ENCODE results near the gene TSPYL2. TPM values are rescaled to one million over a fixed set of nuclear protein-coding genes. Genes with fewer than 3 reads are reported as not detected.
A peak's percentile ranks its signal among the peaks of the same experiment; 100 is the strongest.

TSPYL2 gene
- polyA plus RNA-seq, 2 of the 4 experiments (the other 2 are of a cell fraction) = 24.9 to 27.2 TPM

DNA sequence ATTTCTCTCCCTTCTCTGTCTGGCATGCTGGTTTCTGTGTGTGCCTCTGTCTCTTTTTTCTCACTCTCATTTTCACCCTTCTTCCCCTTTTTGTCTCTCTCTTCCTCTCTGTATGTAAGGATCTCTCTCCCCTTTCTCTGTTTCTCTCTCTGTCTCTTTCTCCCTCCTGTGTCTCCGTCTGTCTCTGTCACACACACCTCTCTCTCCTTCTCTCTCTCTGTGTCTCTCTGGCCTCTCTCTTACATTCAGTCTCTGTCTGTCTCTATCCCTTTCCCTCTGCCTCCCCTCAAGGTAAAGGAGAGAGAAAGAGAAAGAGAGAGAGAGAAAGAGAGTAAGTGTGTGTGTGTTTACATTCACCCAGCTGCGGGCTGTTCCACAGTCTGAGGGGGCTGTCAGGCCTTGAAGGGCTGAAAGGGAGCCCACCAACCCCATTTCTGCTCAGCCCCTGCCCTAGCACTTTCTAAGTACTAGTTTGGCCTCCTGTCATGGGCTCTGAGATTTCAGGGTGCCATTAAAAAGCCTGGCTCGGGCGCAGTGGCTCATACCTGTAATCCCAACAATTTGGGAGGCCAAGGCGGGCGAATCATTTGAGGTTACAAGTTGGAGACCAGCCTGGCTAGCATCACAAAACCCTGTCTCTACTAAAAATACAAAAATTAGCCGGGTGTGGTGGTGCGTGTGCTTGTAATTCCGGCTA, 9.6 kb upstream of the TSPYL2 start:
- FAIRE-seq (no peak), DNase-seq (ENCODE audit: low read depth in 1 of 2, low spot score in 1 of 2) (no peak), ATAC-seq (peak; percentile 44 to 57; a peak in 5 of 6 replicates)
- Histone ChIP-seq H3K4me2 (peak overlapping the region; percentile 77), H3K9me3 (no peaks in the 10 kb centered on the region), H3K27ac (peak overlapping the region; percentile 65 to 74; a peak in 5 of 6 replicates), H3K4me3 (peak overlapping the region; percentile 55), H3K4me1 (peaks cover 15% of the 10 kb centered on the region; the same call in 2 of the 3 replicates)
- 58% methylated on average over 9 of the region's 9 CpGs for WGBS (ENCODE audit: missing lambda C conversion rate)
- POLR2A ChIA-PET = interaction anchor here (2.9 kb wide), 1 partner anchor 9 kb away, joined by 30 read pairs; the partner anchor contains the start of gene TSPYL2
- TF ChIP-seq HOXB5 (CRISPR knock-in tag; IDR thresholded peaks at IDR 0.05) = no peak
- CTCF ChIA-PET = interaction anchor here (0.6 to 4.2 kb wide), 11 partner anchors 10 to 277 kb away, joined by 3 to 28 read pairs (median 4); no protein-coding TSS in a partner anchor

DNA sequence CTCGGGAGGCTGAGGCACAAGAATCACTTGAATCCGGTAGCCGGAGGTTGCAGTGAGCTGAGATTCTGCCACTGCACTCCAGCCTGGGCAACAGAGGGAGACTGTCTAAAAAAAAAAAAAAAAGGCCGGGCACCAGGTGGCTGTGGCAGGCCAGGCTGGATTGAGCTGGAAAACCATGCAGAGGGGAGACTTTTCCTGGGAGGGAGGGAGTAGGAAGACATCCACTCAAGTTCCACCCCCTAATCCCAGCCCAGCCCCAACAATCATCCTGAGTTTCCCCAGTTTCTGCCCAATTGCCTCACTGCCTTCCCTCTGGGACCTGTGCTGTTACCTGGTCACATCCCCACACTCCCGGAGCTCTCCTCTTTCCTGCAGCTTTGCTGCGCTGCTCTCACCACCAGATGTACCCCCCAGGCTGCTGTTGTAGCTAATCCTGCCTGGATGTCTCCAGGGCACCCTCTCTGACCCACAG, 9.0 kb upstream of the TSPYL2 start:
- ChIA-PET POLR2A (interaction anchor here (1.0 to 2.9 kb wide), 2 partner anchors 9 to 14 kb away, joined by 4 to 30 read pairs; partner anchors contain the start of gene TSPYL2), CTCF (interaction anchor here (0.6 to 4.2 kb wide), 3 partner anchors 16 to 78 kb away, joined by 3 to 28 read pairs (median 4); no protein-coding TSS in a partner anchor)
- Histone ChIP-seq H3K4me3 (no peak overlapping the region), H3K4me1 (peaks cover 15% of the 10 kb centered on the region; the same call in 2 of the 3 replicates), H3K4me2 (peak overlapping the region; percentile 77), H3K27ac (peak overlapping the region; percentile 65 to 74; a peak in 2 of 6 replicates), H3K9me3 (no peaks in the 10 kb centered on the region)
- TF ChIP-seq FOSL2 (IDR thresholded peaks at IDR 0.05) (no peak), FOSL2 (CRISPR knock-in tag; IDR thresholded peaks at IDR 0.05) (no peak), POLR2A (IDR thresholded peaks at IDR 0.05; ENCODE audit: low read length) (no peak), ESRRA (IDR thresholded peaks at IDR 0.05; ENCODE audit: borderline replicate concordance, low read length) (no peak), RFX5 (IDR thresholded peaks at IDR 0.05) (no peak), JUN (IDR thresholded peaks at IDR 0.05) (no peak), ZNF302 (CRISPR knock-in tag; IDR thresholded peaks at IDR 0.05) (no peak), ZSCAN20 (CRISPR knock-in tag; IDR thresholded peaks at IDR 0.05) (no peak), NPAS2 (CRISPR knock-in tag; IDR thresholded peaks at IDR 0.05; ENCODE audit: borderline replicate concordance) (no peak)
- DNase-seq (ENCODE audit: low read depth in 1 of 2, low spot score in 1 of 2) (peak in 1 of 2 experiments; percentile 15), FAIRE-seq (no peak), ATAC-seq (peak; percentile 45 to 66)
- WGBS (ENCODE audit: missing lambda C conversion rate) = 51% methylated on average over 6 of the region's 6 CpGs

DNA sequence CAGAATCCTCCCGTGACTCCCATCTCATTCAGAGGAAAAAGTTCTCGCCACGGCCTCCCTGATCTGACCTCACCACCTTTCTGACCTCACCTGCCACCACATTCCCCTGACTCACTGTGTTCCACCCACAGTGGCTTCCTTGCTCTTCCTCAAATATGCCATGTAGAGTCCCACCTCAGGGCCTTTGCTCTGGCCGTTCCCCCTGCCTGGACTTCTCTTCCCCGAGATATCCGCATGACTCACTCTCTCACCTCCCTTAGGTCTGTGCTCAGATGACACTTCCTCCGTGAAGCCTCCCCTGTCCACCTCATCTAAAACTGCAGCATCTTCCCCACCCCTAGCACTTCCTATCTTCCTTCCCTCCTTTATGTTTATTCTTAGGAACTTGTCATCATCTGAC, 7.2 kb upstream of the TSPYL2 start:
- DNase-seq (ENCODE audit: low read depth in 1 of 2, low spot score in 1 of 2) = peak in 1 of 2 experiments; percentile 23
- ChIA-PET POLR2A (no interaction called here), CTCF (no interaction called here)
- Histone ChIP-seq H3K4me2 (no peak overlapping the region), H3K9me3 (no peaks in the 10 kb centered on the region), H3K4me1 (peaks cover 15% of the 10 kb centered on the region; the same call in 2 of the 3 replicates), H3K27ac (no peak overlapping the region), H3K4me3 (no peak overlapping the region)
- ATAC-seq = no peak
- peak; percentile 80 for FAIRE-seq
- TF ChIP-seq FOSL2 (IDR thresholded peaks at IDR 0.05) = no peak
- TF ChIP-seq FOSL2 (CRISPR knock-in tag; IDR thresholded peaks at IDR 0.05) = peak; percentile 50; the same call in 1 of the 2 replicates
- peak; percentile 48 for TF ChIP-seq ZFP36 (IDR thresholded peaks at IDR 0.05; ENCODE audit: borderline replicate concordance, partially characterized antibody)
- no peak for TF ChIP-seq EHF (CRISPR knock-in tag; IDR thresholded peaks at IDR 0.05)
- WGBS (ENCODE audit: missing lambda C conversion rate) = 52% methylated on average over 7 of the region's 7 CpGs

DNA sequence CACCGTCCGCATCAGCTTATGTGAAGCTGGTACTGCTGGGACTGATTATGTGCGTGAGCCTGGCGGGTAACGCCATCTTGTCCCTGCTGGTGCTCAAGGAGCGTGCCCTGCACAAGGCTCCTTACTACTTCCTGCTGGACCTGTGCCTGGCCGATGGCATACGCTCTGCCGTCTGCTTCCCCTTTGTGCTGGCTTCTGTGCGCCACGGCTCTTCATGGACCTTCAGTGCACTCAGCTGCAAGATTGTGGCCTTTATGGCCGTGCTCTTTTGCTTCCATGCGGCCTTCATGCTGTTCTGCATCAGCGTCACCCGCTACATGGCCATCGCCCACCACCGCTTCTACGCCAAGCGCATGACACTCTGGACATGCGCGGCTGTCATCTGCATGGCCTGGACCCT, 5.5 kb upstream of the TSPYL2 start:
- ATAC-seq (no peak), DNase-seq (ENCODE audit: low read depth in 1 of 2, low spot score in 1 of 2) (no peak), FAIRE-seq (no peak)
- H3K4me1 ChIP-seq = peaks cover 16% of the 10 kb centered on the region
- WGBS (ENCODE audit: missing lambda C conversion rate) = 99% methylated on average over 13 of the region's 21 CpGs
- H3K4me3 ChIP-seq = no peak overlapping the region
- no peaks in the 10 kb centered on the region for H3K9me3 ChIP-seq
- ChIA-PET CTCF (interaction anchor here (1.2 to 1.9 kb wide), 2 partner anchors 12 to 16 kb away, joined by 3 to 6 read pairs; no protein-coding TSS in a partner anchor), POLR2A (no interaction called here)
- H3K27ac ChIP-seq = no peak overlapping the region
- H3K4me2 ChIP-seq = no peak overlapping the region
- TF ChIP-seq, protein P1, sequence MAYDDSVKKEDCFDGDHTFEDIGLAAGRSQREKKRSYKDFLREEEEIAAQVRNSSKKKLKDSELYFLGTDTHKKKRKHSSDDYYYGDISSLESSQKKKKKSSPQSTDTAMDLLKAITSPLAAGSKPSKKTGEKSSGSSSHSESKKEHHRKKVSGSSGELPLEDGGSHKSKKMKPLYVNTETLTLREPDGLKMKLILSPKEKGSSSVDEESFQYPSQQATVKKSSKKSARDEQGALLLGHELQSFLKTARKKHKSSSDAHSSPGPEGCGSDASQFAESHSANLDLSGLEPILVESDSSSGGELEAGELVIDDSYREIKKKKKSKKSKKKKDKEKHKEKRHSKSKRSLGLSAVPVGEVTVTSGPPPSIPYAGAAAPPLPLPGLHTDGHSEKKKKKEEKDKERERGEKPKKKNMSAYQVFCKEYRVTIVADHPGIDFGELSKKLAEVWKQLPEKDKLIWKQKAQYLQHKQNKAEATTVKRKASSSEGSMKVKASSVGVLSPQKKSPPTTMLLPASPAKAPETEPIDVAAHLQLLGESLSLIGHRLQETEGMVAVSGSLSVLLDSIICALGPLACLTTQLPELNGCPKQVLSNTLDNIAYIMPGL (CRISPR knock-in tag; IDR thresholded peaks at IDR 0.05; ENCODE audit: borderline replicate concordance) = no peak
- TF ChIP-seq CBX8 (IDR thresholded peaks at IDR 0.05) (no peak), EP300 (IDR thresholded peaks at IDR 0.05) (no peak), RAD21 (conservative IDR thresholded peaks at IDR 0.05 in 1 of 2, IDR thresholded peaks at IDR 0.05 in 1 of 2) (no peak), POLR2AphosphoS2 (conservative IDR thresholded peaks at IDR 0.05; ENCODE audit: low read length) (no peak), HOXA7 (CRISPR knock-in tag; IDR thresholded peaks at IDR 0.05) (no peak), CHD2 (IDR thresholded peaks at IDR 0.05; ENCODE audit: low read length, partially characterized antibody) (no peak), ZC3H11A (IDR thresholded peaks at IDR 0.05) (no peak), POLR2A (IDR thresholded peaks at IDR 0.05; ENCODE audit: low read length) (no peak), CHD4 (IDR thresholded peaks at IDR 0.05; ENCODE audit: borderline replicate concordance) (no peak), JUN (IDR thresholded peaks at IDR 0.05) (no peak), FOSB (CRISPR knock-in tag; IDR thresholded peaks at IDR 0.05) (no peak), HOXB5 (CRISPR knock-in tag; IDR thresholded peaks at IDR 0.05) (no peak), CBX2 (IDR thresholded peaks at IDR 0.05; ENCODE audit: borderline replicate concordance, low read depth) (no peak)
- TF ChIP-seq, protein P2, sequence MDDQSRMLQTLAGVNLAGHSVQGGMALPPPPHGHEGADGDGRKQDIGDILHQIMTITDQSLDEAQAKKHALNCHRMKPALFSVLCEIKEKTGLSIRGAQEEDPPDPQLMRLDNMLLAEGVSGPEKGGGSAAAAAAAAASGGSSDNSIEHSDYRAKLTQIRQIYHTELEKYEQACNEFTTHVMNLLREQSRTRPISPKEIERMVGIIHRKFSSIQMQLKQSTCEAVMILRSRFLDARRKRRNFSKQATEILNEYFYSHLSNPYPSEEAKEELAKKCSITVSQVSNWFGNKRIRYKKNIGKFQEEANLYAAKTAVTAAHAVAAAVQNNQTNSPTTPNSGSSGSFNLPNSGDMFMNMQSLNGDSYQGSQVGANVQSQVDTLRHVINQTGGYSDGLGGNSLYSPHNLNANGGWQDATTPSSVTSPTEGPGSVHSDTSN (IDR thresholded peaks at IDR 0.05) = no peak
